ENCODE data around the gene PIGH. TPM values are rescaled to one million over a fixed set of nuclear protein-coding genes. Genes with fewer than 3 reads are reported as not detected.

Gene PIGH
- total RNA-seq, 1 donor from 2014 or later, result 24.1 TPM

DNA sequence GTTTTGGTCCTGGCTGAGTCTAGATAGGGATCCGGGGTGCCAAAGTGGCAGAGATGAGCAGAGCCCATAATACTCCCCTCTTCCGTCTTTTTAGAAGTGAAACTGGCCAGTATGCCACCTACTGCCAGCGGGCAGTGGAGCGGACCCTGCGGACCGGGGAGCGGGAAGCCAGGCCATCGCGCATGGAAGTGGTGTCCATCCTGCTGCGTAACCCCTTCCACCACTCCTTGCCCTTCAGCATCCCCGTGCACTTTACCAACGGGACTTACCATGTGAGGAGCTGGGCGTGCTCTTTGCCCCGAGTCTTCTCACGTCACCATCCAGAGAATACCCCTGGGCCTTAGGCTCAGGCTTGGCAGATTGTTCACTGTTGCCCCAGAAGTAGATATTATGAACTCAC is 21.0 kb downstream of the PIGH start:
- no peaks in the 10 kb centered on the region for H3K36me3 ChIP-seq
- TF ChIP-seq, protein P1, sequence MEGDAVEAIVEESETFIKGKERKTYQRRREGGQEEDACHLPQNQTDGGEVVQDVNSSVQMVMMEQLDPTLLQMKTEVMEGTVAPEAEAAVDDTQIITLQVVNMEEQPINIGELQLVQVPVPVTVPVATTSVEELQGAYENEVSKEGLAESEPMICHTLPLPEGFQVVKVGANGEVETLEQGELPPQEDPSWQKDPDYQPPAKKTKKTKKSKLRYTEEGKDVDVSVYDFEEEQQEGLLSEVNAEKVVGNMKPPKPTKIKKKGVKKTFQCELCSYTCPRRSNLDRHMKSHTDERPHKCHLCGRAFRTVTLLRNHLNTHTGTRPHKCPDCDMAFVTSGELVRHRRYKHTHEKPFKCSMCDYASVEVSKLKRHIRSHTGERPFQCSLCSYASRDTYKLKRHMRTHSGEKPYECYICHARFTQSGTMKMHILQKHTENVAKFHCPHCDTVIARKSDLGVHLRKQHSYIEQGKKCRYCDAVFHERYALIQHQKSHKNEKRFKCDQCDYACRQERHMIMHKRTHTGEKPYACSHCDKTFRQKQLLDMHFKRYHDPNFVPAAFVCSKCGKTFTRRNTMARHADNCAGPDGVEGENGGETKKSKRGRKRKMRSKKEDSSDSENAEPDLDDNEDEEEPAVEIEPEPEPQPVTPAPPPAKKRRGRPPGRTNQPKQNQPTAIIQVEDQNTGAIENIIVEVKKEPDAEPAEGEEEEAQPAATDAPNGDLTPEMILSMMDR (IDR thresholded peaks at IDR 0.05), result no peak
- TF ChIP-seq POLR2AphosphoS5 (IDR thresholded peaks at IDR 0.05; ENCODE audit: insufficient read depth in 1 of 2, low read depth in 1 of 2) (no peak), POLR2A (IDR thresholded peaks at IDR 0.05) (no peak)
- H3K4me3 ChIP-seq, result no peak overlapping the region
- intact Hi-C loops (cut with DNase I), result loop anchor here (10.0 kb wide), 1 partner anchor 154 kb away; no protein-coding TSS in a partner anchor
- no peak for DNase-seq (ENCODE audit: extremely low spot score in 2 of 2)
- H3K27ac ChIP-seq, result no peak overlapping the region
- H3K27me3 ChIP-seq, result no peaks in the 10 kb centered on the region
- H3K9me3 ChIP-seq, result no peaks in the 10 kb centered on the region
- no peaks in the 10 kb centered on the region for H3K4me1 ChIP-seq

DNA sequence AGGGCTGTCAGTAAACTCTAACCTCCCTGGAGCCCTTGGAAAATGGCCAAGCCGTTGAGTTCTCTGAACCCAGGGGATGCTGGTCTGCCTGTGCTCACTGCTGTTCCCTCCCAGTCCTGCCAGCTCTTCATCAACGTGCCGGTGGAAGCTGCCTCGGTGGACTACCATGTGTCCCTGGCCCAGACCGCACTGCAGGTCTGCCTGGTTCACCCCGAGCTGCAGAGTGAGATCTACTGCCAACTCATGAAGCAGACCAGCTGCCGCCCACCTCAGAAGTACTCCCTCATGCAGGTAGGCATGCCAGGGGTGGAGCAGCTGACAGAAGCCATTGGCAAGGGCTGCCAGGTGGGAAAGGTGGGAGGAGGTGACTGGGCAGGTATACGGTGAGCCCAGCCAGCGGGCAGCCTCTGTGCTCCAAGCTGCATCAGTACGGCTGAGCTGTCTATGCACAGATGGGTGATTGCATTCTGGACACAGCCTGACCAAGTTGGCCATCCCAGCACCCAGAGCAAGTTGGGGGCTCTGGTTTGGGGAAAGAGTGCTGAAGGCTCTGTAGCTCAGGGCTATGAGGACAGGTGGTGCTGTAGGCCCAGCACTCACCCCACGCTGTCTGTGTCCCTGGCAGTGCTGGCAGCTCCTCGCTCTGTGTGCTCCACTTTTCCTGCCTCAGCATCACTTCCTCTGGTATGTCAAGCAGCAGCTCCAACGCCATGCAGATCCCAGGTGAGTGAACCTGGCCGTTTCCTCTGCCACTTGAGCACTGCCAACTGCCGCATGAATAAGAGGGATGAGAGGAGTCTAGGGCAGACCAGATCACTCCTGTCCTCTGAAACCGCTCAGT is 21.9 kb downstream of the PIGH start:
- no peaks in the 10 kb centered on the region for H3K36me3 ChIP-seq
- H3K27ac ChIP-seq, result no peak overlapping the region
- TF ChIP-seq, protein P1 (IDR thresholded peaks at IDR 0.05), result no peak
- TF ChIP-seq POLR2AphosphoS5 (IDR thresholded peaks at IDR 0.05; ENCODE audit: insufficient read depth in 1 of 2, low read depth in 1 of 2), result no peak
- H3K27me3 ChIP-seq, result no peaks in the 10 kb centered on the region
- H3K9me3 ChIP-seq, result no peaks in the 10 kb centered on the region
- H3K4me1 ChIP-seq, result no peaks in the 10 kb centered on the region
- intact Hi-C loops (cut with DNase I), result loop anchor here (10.0 kb wide), 1 partner anchor 153 kb away; no protein-coding TSS in a partner anchor
- no peak for DNase-seq (ENCODE audit: extremely low spot score in 2 of 2)
- no peak overlapping the region for H3K4me3 ChIP-seq

GRCh38 chr14:67577181-67577808 is 22.8 kb downstream of the PIGH start:
- Histone ChIP-seq H3K27me3 (no peaks in the 10 kb centered on the region), H3K4me1 (no peaks in the 10 kb centered on the region), H3K9me3 (no peaks in the 10 kb centered on the region), H3K27ac (no peak overlapping the region), H3K4me3 (no peak overlapping the region), H3K36me3 (no peaks in the 10 kb centered on the region)
- DNase-seq (ENCODE audit: extremely low spot score in 2 of 2), result no peak
- intact Hi-C loops (cut with DNase I), result loop anchor here (10.0 kb wide), 1 partner anchor 152 kb away; no protein-coding TSS in a partner anchor
- TF ChIP-seq, protein P1 (IDR thresholded peaks at IDR 0.05), result no peak
- no peak for TF ChIP-seq POLR2AphosphoS5 (IDR thresholded peaks at IDR 0.05; ENCODE audit: insufficient read depth in 1 of 2, low read depth in 1 of 2)

DNA sequence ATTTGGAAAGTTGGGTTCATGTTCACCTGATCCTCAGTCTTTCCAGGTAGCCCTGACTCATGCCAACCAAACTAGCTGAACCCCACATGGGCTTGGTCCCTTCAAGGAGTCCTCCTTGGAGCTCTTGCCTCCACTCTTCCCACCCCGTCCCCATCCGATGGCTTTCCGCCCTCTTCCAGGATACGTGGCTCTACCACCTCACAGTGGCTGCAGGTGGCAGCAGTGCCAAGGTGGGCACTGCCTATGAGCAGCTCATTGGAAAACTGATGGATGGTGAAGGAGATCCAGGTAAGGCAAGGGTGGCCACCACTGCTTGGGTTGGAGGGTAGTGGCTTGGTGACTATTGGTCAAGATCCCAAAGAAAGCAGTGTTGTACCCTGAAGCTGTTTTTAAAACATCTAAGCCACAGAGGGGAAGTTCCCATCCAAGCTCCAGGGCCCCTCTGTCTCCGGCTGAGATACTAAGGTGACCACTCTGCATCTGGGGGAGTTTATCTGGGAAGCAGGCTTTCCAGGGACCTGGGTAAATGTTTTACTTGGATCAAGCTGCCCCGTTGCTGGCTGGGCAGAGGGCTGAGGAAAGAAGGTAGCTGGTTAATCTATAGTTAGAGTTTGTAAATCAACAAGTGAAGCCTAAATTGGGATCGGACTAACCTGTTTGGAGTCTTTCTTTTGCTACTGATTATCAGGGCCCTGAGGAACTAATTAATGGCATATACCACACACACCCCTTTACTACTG is 23.7 kb downstream of the PIGH start:
- TF ChIP-seq POLR2A (IDR thresholded peaks at IDR 0.05), result no peak
- TF ChIP-seq, protein P1 (IDR thresholded peaks at IDR 0.05), result no peak
- TF ChIP-seq POLR2AphosphoS5 (IDR thresholded peaks at IDR 0.05; ENCODE audit: insufficient read depth in 1 of 2, low read depth in 1 of 2), result no peak
- no peak for DNase-seq (ENCODE audit: extremely low spot score in 2 of 2)
- Histone ChIP-seq H3K9me3 (no peaks in the 10 kb centered on the region), H3K36me3 (no peaks in the 10 kb centered on the region), H3K4me3 (no peak overlapping the region), H3K27ac (no peak overlapping the region), H3K27me3 (no peaks in the 10 kb centered on the region), H3K4me1 (no peaks in the 10 kb centered on the region)
- intact Hi-C loops (cut with DNase I), result loop anchor here (10.0 kb wide), 1 partner anchor 152 kb away; no protein-coding TSS in a partner anchor
